GM12874 (cell line): ENCODE data around the gene TTLL11.

Experiments used
- CTCF ChIP-seq: IDR thresholded peaks from 2 replicates; pipeline ENCODE4 v1.5.1; 2011; ENCODE audit warnings: low read depth, mild to moderate bottlenecking, control low read depth, low read length, moderate library complexity; ENCODE audit not compliant: insufficient read depth

The TTLL11 gene

GRCh38 chr9:121783111-121783510, 310.0 kb downstream of the TTLL11 start:
- TF ChIP-seq CTCF = no peak

- TF ChIP-seq CTCF = no peak
Observed at GRCh38 chr9:121782514-121783110, 310.5 kb downstream of the TTLL11 start.

GRCh38 chr9:121781701-121782464, 311.2 kb downstream of the TTLL11 start:
- no peak for TF ChIP-seq CTCF

- TF ChIP-seq CTCF = no peak
Observed at GRCh38 chr9:121781145-121781548, 312.0 kb downstream of the TTLL11 start.

GRCh38 chr9:121780177-121781040, 312.7 kb downstream of the TTLL11 start:
- TF ChIP-seq CTCF = no peak

GRCh38 chr9:121779381-121780117, 313.6 kb downstream of the TTLL11 start:
- no peak for TF ChIP-seq CTCF
